IMR-90 (cell line): ENCODE measurements around the gene CYP27C1. TPM values are rescaled to one million over a fixed set of nuclear protein-coding genes. Genes with fewer than 3 reads are reported as not detected.

Experiments used
- ATAC-seq: fragments of 200-7000 bp; cut with Tn5 transposase; 2 replicates; pipeline ENCODE4 v1.9.1; 2020; ENCODE audit warnings: low read depth, mild to moderate bottlenecking, moderate library complexity
- BruUV-seq: library from RNA; stranded (reverse); fragments of 400-500 nt; replicated peaks from 2 replicates; lab custom pipeline; 2021; lab: Mats Ljungman, UMichigan
- CTCF ChIA-PET: fragments of 300-600 bp; formaldehyde crosslinking; extraction: SDS; loops from one replicate; lab custom pipeline; 2021; ENCODE audit warnings: antibody characterized with exemption; lab: Yijun Ruan, JAX
- POLR2A ChIA-PET: fragments of 300-600 bp; sonication (Branson Sonifier 250); formaldehyde crosslinking; loops from one replicate; lab custom pipeline; 2022; ENCODE audit warnings: antibody characterized with exemption; ENCODE audit not compliant: unreplicated experiment; lab: Charles Lee
- DNase-seq: peaks from one replicate; pipeline ENCODE4 v3.0.0; 2013
- H2AFZ ChIP-seq: replicated peaks from 2 replicates; pipeline ENCODE3; 2013; ENCODE audit warnings: low read length, mild to moderate bottlenecking; ENCODE audit not compliant: poor library complexity
- H2AK5ac ChIP-seq: 2 replicates; pipeline ENCODE4 v1.6.1; 2013; ENCODE audit warnings: low read depth, low read length, inconsistent platforms
- H2AK9ac ChIP-seq: replicated peaks from 2 replicates; pipeline ENCODE3; 2013; ENCODE audit warnings: mild to moderate bottlenecking, low read depth, low read length, moderate library complexity; ENCODE audit not compliant: poor library complexity
- H2BK120ac ChIP-seq: 2 replicates; pipeline ENCODE4 v1.6.1; 2013; ENCODE audit warnings: low read depth, low read length, inconsistent platforms
- H2BK15ac ChIP-seq: 3 replicates; pipeline ENCODE4 v1.6.1; 2013; ENCODE audit warnings: low read depth, low read length, inconsistent platforms
- H2BK20ac ChIP-seq: 2 replicates; pipeline ENCODE4 v1.6.1; 2013; ENCODE audit warnings: low read depth, mild to moderate bottlenecking, inconsistent platforms, low read length, moderate library complexity
- H2BK5ac ChIP-seq: 2 replicates; pipeline ENCODE4 v1.6.1; 2013; ENCODE audit warnings: mild to moderate bottlenecking, low read depth, low read length, inconsistent platforms; ENCODE audit not compliant: poor library complexity, severe bottlenecking
- H3K14ac ChIP-seq: replicated peaks from 2 replicates; pipeline ENCODE4 v1.6.1; 2013; ENCODE audit warnings: low read depth, low read length, inconsistent platforms
- H3K18ac ChIP-seq: 2 replicates; pipeline ENCODE4 v1.6.1; 2013; ENCODE audit warnings: low read depth, low read length, control low read depth
- H3K23ac ChIP-seq: 2 replicates; pipeline ENCODE4 v1.6.1; 2013; ENCODE audit warnings: low read depth, low read length, inconsistent platforms
- H3K27ac ChIP-seq: 2 replicates; pipeline ENCODE4 v1.5.1; 2013; ENCODE audit warnings: mild to moderate bottlenecking, control low read depth, low read length; ENCODE audit not compliant: insufficient read depth
- H3K27me3 ChIP-seq: 2 replicates; pipeline ENCODE4 v1.6.1; 2013; ENCODE audit warnings: low read length; ENCODE audit not compliant: control insufficient read depth, insufficient read depth
- H3K36me3 ChIP-seq: 2 replicates; pipeline ENCODE4 v1.6.1; 2013; ENCODE audit warnings: low read length, mixed read lengths; ENCODE audit not compliant: control insufficient read depth, insufficient read depth
- H3K4ac ChIP-seq: 2 replicates; pipeline ENCODE4 v1.6.1; 2013; ENCODE audit warnings: low read depth, low read length, inconsistent platforms
- H3K4me1 ChIP-seq: 2 replicates; pipeline ENCODE4 v1.6.1; 2013; ENCODE audit warnings: low read length, mixed read lengths; ENCODE audit not compliant: control insufficient read depth, insufficient read depth
- H3K4me2 ChIP-seq: 2 replicates; pipeline ENCODE4 v1.6.1; 2013; ENCODE audit warnings: low read depth, mild to moderate bottlenecking, control low read depth, low read length, moderate library complexity
- H3K4me3 ChIP-seq: 2 replicates; pipeline ENCODE4 v1.5.1; 2013; ENCODE audit warnings: low read depth, mild to moderate bottlenecking, control low read depth, low read length, moderate library complexity; ENCODE audit not compliant: insufficient read depth
- H3K56ac ChIP-seq: 2 replicates; pipeline ENCODE4 v1.6.1; 2013; ENCODE audit warnings: low read length, inconsistent platforms; ENCODE audit not compliant: insufficient read depth; ENCODE audit errors: extremely low read depth
- H3K79me1 ChIP-seq, 2 experiments: 2 replicates each; pipeline ENCODE4 v1.6.1; 2013; ENCODE audit warnings: low read length in 2 of 2, inconsistent platforms in 1 of 2, low read depth in 1 of 2
- H3K9ac ChIP-seq: 2 replicates; pipeline ENCODE4 v1.6.1; 2013; ENCODE audit warnings: low read depth, low read length, control low read depth
- H3K9me1 ChIP-seq: 2 replicates; pipeline ENCODE4 v1.6.1; 2013; ENCODE audit warnings: low read length, inconsistent platforms; ENCODE audit not compliant: insufficient read depth
- H3K9me3 ChIP-seq: 2 replicates; pipeline ENCODE4 v1.6.1; 2013; ENCODE audit warnings: low read length; ENCODE audit not compliant: control insufficient read depth, insufficient read depth
- H4K20me1 ChIP-seq: 2 replicates; pipeline ENCODE4 v1.6.1; 2013; ENCODE audit warnings: low read length, inconsistent platforms; ENCODE audit not compliant: insufficient read depth
- H4K5ac ChIP-seq: 2 replicates; pipeline ENCODE4 v1.6.1; 2013; ENCODE audit warnings: mild to moderate bottlenecking, low read depth, low read length, control low read depth
- H4K8ac ChIP-seq, 2 experiments: 2 replicates each; pipeline ENCODE4 v1.6.1; 2013; ENCODE audit warnings: low read depth in 2 of 2, low read length in 2 of 2, control low read depth in 1 of 2, inconsistent platforms in 1 of 2
- H4K91ac ChIP-seq: 2 replicates; pipeline ENCODE4 v1.6.1; 2013; ENCODE audit warnings: low read depth, low read length, inconsistent platforms; ENCODE audit not compliant: insufficient read depth
- MAFK ChIP-seq: IDR thresholded peaks from 2 replicates; pipeline ENCODE4 v1.6.1; 2012; ENCODE audit warnings: low read depth, low read length, improper control_type of control experiment
- MAZ ChIP-seq: IDR thresholded peaks from 2 replicates; pipeline ENCODE4 v1.6.1; 2012; ENCODE audit warnings: low read depth, mild to moderate bottlenecking, low read length, improper control_type of control experiment, moderate library complexity, borderline replicate concordance
- POLR2A ChIP-seq: IDR thresholded peaks from 2 replicates; pipeline ENCODE4 v1.6.1; 2012; ENCODE audit warnings: mild to moderate bottlenecking, low read depth, low read length
- RAD21 ChIP-seq: IDR thresholded peaks from 2 replicates; pipeline ENCODE4 v1.6.1; 2012; ENCODE audit warnings: low read length, improper control_type of control experiment
- RCOR1 ChIP-seq: IDR thresholded peaks from 2 replicates; pipeline ENCODE4 v1.6.1; 2012; ENCODE audit warnings: mild to moderate bottlenecking, low read length, improper control_type of control experiment; ENCODE audit not compliant: insufficient replicate concordance
- SMC3 ChIP-seq: fragments of 150-350 bp; IDR thresholded peaks from 2 replicates; pipeline ENCODE4 v1.6.1; 2016; ENCODE audit warnings: low read depth, mild to moderate bottlenecking, antibody characterized with exemption, low read length, moderate library complexity
- WGBS, 2 experiments: methylation state at CpG; one replicate each; pipeline versions ENCODE4 v1.1.5 to v1.1.7; 2013; ENCODE audit warnings: missing lambda C conversion rate in 2 of 2; ENCODE audit not compliant: insufficient read length in 1 of 2; ENCODE audit errors: extremely low coverage in 2 of 2; 5-methylcytosine and 5-hydroxymethylcytosine counted together
- dilution Hi-C: fragments of 300-500 bp; cut with HindIII; formaldehyde crosslinking; loops from one replicate; pipeline ENCODE4 v1.14.3; 2018; ENCODE audit warnings: low sequenced_read_pairs; ENCODE audit not compliant: unreplicated experiment
- in situ Hi-C: fragments of 300-500 bp; cut with MboI; formaldehyde crosslinking; loops from 3 replicates; pipeline ENCODE4 v1.14.3; 2019; ENCODE audit warnings: low sequenced_read_pairs, inconsistent platforms, mixed read lengths
- intact Hi-C: fragments of 100-400 bp; cut with micrococcal nuclease; formaldehyde crosslinking; loops from 2 replicates; pipeline ENCODE4 v1.10.0; 2022
- polyA plus RNA-seq, 3 experiments: library from polyadenylated mRNA; depleted of rRNA; stranded (reverse); fragments of >200 nt; gene quantifications; 2 replicates each; pipeline ENCODE4 v1.2.3, GENCODE V29; 2012; ENCODE audit warnings: low replicate concordance in 1 of 3
- total RNA-seq: library from RNA; depleted of rRNA; stranded (reverse); fragments of >200 nt; gene quantifications from 2 replicates; pipeline ENCODE4 v1.2.3, GENCODE V29; 2012

CYP27C1 gene
- total and polyA plus RNA-seq, 2 of the 4 experiments (the other 2 are of a cell fraction) = not detected

- Histone ChIP-seq H3K27ac (no peak overlapping the region), H3K4ac (no peak overlapping the region), H4K91ac (no peak overlapping the region), H4K5ac (no peak overlapping the region), H3K4me1 (peaks cover 6% of the 10 kb centered on the region; the same call in 1 of the 2 replicates), H4K20me1 (peaks cover 5% of the 10 kb centered on the region), H3K14ac (no peak overlapping the region), H2AK9ac (no peak overlapping the region), H3K9me1 (peaks cover 4% of the 10 kb centered on the region; the same call in 1 of the 2 replicates), H3K79me1 (no peaks in the 10 kb centered on the region), H3K27me3 (peaks cover 28% of the 10 kb centered on the region), H3K18ac (no peak overlapping the region), H4K8ac (no peak overlapping the region), H3K4me2 (0 out of 2 replicates have a peak overlapping the region, but pooled peaks have one; percentile 5), H3K36me3 (no peaks in the 10 kb centered on the region), H3K56ac (no peak overlapping the region), H3K23ac (no peak overlapping the region), H3K4me3 (no peak overlapping the region), H2BK5ac (no peak overlapping the region), H2AFZ (no peak overlapping the region), H2BK15ac (no peak overlapping the region), H3K9me3 (peaks cover 2% of the 10 kb centered on the region; the same call in 1 of the 2 replicates), H2BK120ac (no peak overlapping the region), H3K9ac (no peak overlapping the region), H2AK5ac (no peak overlapping the region), H2BK20ac (no peak overlapping the region)
- in situ Hi-C loops = no loop called here
- 69% methylated on average over 4 of the region's 12 CpGs; no CpG with 5 or more reads in 1 of the 2 experiments for WGBS, 2 experiments
- CTCF ChIA-PET = no interaction called here
- peak; percentile 72 for DNase-seq
- TF ChIP-seq SMC3 (no peak), MAFK (no peak), POLR2A (no peak), RAD21 (peak; percentile 13; the same call in 1 of the 2 replicates), RCOR1 (no peak), MAZ (no peak)
- intact Hi-C loops = no loop called here
- no TSS peak for BruUV-seq
- dilution Hi-C loops = no loop called here
- ATAC-seq = peak; percentile 33; the same call in 1 of the 2 replicates
- POLR2A ChIA-PET = no interaction called here
These were observed 5.3 kb upstream of the CYP27C1 start for GRCh38 chr2:127225186-127225960.
